PC-9 (cell line): ENCODE measurements around the gene MXRA8. TPM values are rescaled to one million over a fixed set of nuclear protein-coding genes. Genes with fewer than 3 reads are reported as not detected.

Experiments used
- BruUV-seq: library from RNA; stranded (reverse); fragments of 400-500 nt; replicated peaks from 2 replicates; lab custom pipeline; 2021; lab: Mats Ljungman, UMichigan
- CTCF ChIA-PET: fragments of 300-600 bp; sonication (Branson Sonifier 250); formaldehyde crosslinking; loops from one replicate; lab custom pipeline; 2022; ENCODE audit warnings: antibody characterized with exemption; lab: Charles Lee
- POLR2A ChIA-PET: fragments of 300-600 bp; sonication (Branson Sonifier 250); formaldehyde crosslinking; loops from one replicate; lab custom pipeline; 2022; ENCODE audit warnings: antibody characterized with exemption; ENCODE audit not compliant: unreplicated experiment; lab: Charles Lee
- DNase-seq, 2 experiments: peaks; one replicate each; pipeline versions ENCODE4 v3.0.0 to v3.0.0-alpha.2; 2015 to 2022; ENCODE audit warnings: mixed read lengths in 1 of 2
- H2AFZ ChIP-seq: fragments of 200-600 bp; sonication (generic); 2 replicates; pipeline ENCODE4 v1.8.1; 2017; ENCODE audit warnings: antibody characterized with exemption
- H3F3A ChIP-seq: fragments of 200-600 bp; sonication (generic); 2 replicates; pipeline ENCODE4 v1.8.1; 2017; ENCODE audit warnings: antibody characterized with exemption, mild to moderate bottlenecking, low read depth; ENCODE audit not compliant: insufficient read depth
- H3K27ac ChIP-seq: fragments of 200-600 bp; sonication (generic); 2 replicates; pipeline ENCODE4 v1.6.1; 2016; ENCODE audit warnings: mixed run types
- H3K27me3 ChIP-seq: fragments of 200-600 bp; sonication (generic); 2 replicates; pipeline ENCODE4 v1.6.1; 2016; ENCODE audit warnings: low read depth, mixed run types; ENCODE audit not compliant: insufficient read depth
- H3K36me3 ChIP-seq: fragments of 200-600 bp; sonication (generic); 2 replicates; pipeline ENCODE4 v1.6.1; 2016; ENCODE audit warnings: low read depth, mixed run types
- H3K4me1 ChIP-seq: fragments of 200-600 bp; sonication (generic); replicated peaks from 2 replicates; pipeline ENCODE4 v1.6.1; 2016; ENCODE audit warnings: mixed run types; ENCODE audit not compliant: insufficient read depth
- H3K4me2 ChIP-seq: fragments of 200-600 bp; sonication (generic); 2 replicates; pipeline ENCODE4 v1.6.1; 2017; ENCODE audit warnings: mixed run types
- H3K4me3 ChIP-seq: fragments of 200-600 bp; sonication (generic); 2 replicates; pipeline ENCODE4 v1.6.1; 2016; ENCODE audit warnings: mixed run types
- H3K79me2 ChIP-seq: fragments of 200-600 bp; sonication (generic); 2 replicates; pipeline ENCODE4 v1.6.1; 2017; ENCODE audit warnings: low read depth, mixed run types
- H3K9me2 ChIP-seq: fragments of 200-600 bp; sonication (generic); 2 replicates; pipeline ENCODE4 v1.8.1; 2017; ENCODE audit warnings: mild to moderate bottlenecking; ENCODE audit not compliant: insufficient read depth
- H3K9me3 ChIP-seq: fragments of 200-600 bp; sonication (generic); 2 replicates; pipeline ENCODE4 v1.8.1; 2016; ENCODE audit warnings: low read depth; ENCODE audit not compliant: insufficient read depth
- H4K20me1 ChIP-seq: fragments of 200-600 bp; sonication (generic); 2 replicates; pipeline ENCODE4 v1.8.1; 2017; ENCODE audit not compliant: insufficient read depth
- CTCF ChIP-seq: fragments of 200-600 bp; sonication (generic); conservative IDR thresholded peaks from 2 replicates; pipeline ENCODE4 v1.6.1; 2017; ENCODE audit warnings: mixed run types, antibody characterized with exemption, mild to moderate bottlenecking, moderate library complexity
- EZH2 ChIP-seq: fragments of 200-600 bp; sonication (generic); IDR thresholded peaks from 2 replicates; pipeline ENCODE4 v1.8.0; 2017; ENCODE audit warnings: antibody characterized with exemption, low read depth
- intact Hi-C: fragments of 100-400 bp; cut with micrococcal nuclease; formaldehyde crosslinking; loops from one replicate; pipeline ENCODE4 v1.10.0; 2022; ENCODE audit not compliant: unreplicated experiment
- total RNA-seq: library from RNA; stranded (reverse); gene quantifications from 2 replicates; pipeline ENCODE4 v1.2.3, GENCODE V29; 2021

The MXRA8 gene
- total RNA-seq, 1 experiment from 2014 or later = 0.55 TPM

- intact Hi-C loops = no loop called here
- no peak overlapping the region for H3K4me3 ChIP-seq
- TF ChIP-seq EZH2 (no peak), CTCF (no peak)
- peak overlapping the region; percentile 62; the same call in 1 of the 2 replicates for H3K4me2 ChIP-seq
- DNase-seq = no peak
- no peaks in the 10 kb centered on the region for H4K20me1 ChIP-seq
- no peak overlapping the region for H3K27ac ChIP-seq
- no peaks in the 10 kb centered on the region for H3K9me3 ChIP-seq
- H3K4me1 ChIP-seq = peaks cover 29% of the 10 kb centered on the region
- BruUV-seq = no TSS peak
- no peak overlapping the region for H2AFZ ChIP-seq
- no peaks in the 10 kb centered on the region for H3K79me2 ChIP-seq
- CTCF ChIA-PET = no interaction called here
- H3K36me3 ChIP-seq = no peaks in the 10 kb centered on the region
- no peaks in the 10 kb centered on the region for H3K9me2 ChIP-seq
- H3K27me3 ChIP-seq = no peaks in the 10 kb centered on the region
- POLR2A ChIA-PET = interaction anchor here (0.6 kb wide), 2 partner anchors 63 to 535 kb away, joined by 3 read pairs; no protein-coding TSS in a partner anchor
- peaks cover 23% of the 10 kb centered on the region; the same call in 1 of the 2 replicates for H3F3A ChIP-seq
Measured at GRCh38 chr1:1359308-1359663, 931 bp upstream of the MXRA8 start.

GRCh38 chr1:1357871-1358432, 403 bp downstream of the MXRA8 start:
- H4K20me1 ChIP-seq = no peaks in the 10 kb centered on the region
- no peaks in the 10 kb centered on the region for H3K27me3 ChIP-seq
- no peaks in the 10 kb centered on the region for H3K36me3 ChIP-seq
- H3K4me3 ChIP-seq = no peak overlapping the region
- H3K9me2 ChIP-seq = no peaks in the 10 kb centered on the region
- ChIA-PET POLR2A (no interaction called here), CTCF (no interaction called here)
- BruUV-seq = no TSS peak
- no peak for TF ChIP-seq EZH2
- no peaks in the 10 kb centered on the region for H3K9me3 ChIP-seq
- intact Hi-C loops = no loop called here
- DNase-seq = peak in 1 of 2 experiments; percentile 25
- H2AFZ ChIP-seq = no peak overlapping the region
- no peak overlapping the region for H3K4me2 ChIP-seq
- no peaks in the 10 kb centered on the region for H3K79me2 ChIP-seq
- H3K27ac ChIP-seq = no peak overlapping the region
- H3K4me1 ChIP-seq = peaks cover 24% of the 10 kb centered on the region
- peaks cover 33% of the 10 kb centered on the region; the same call in 1 of the 2 replicates for H3F3A ChIP-seq

- 0 out of 2 replicates have a peak, but pooled peaks cover 7% of the 10 kb centered on the region for H3K79me2 ChIP-seq
- peaks cover 24% of the 10 kb centered on the region for H3K4me1 ChIP-seq
- no peaks in the 10 kb centered on the region for H3K9me3 ChIP-seq
- H3K27me3 ChIP-seq = no peaks in the 10 kb centered on the region
- H3K36me3 ChIP-seq = no peaks in the 10 kb centered on the region
- no TSS peak for BruUV-seq
- H2AFZ ChIP-seq = no peak overlapping the region
- H3K4me3 ChIP-seq = no peak overlapping the region
- CTCF ChIA-PET = no interaction called here
- no peak overlapping the region for H3K4me2 ChIP-seq
- intact Hi-C loops = no loop called here
- H3F3A ChIP-seq = peaks cover 43% of the 10 kb centered on the region; the same call in 1 of the 2 replicates
- H3K9me2 ChIP-seq = no peaks in the 10 kb centered on the region
- peak in 1 of 2 experiments; percentile 34 for DNase-seq
- H3K27ac ChIP-seq = no peak overlapping the region
- TF ChIP-seq EZH2 = no peak
- TF ChIP-seq CTCF = no peak
- POLR2A ChIA-PET = no interaction called here
- H4K20me1 ChIP-seq = no peaks in the 10 kb centered on the region
Measured at GRCh38 chr1:1356796-1357401, 1.5 kb downstream of the MXRA8 start.
